Head of caudate nucleus (tissue), 42 donors: ENCODE data around the gene ITIH1.
"Not testable (repeated sequence)": the region's sequence is repeated elsewhere in the genome, so short reads cannot be mapped to it uniquely, and the experiment has no call there.

Experiments
- DNase-seq, 42 donors: peaks; one replicate each; pipeline versions ENCODE4 v3.0.0 to v3.0.0-alpha.2; 2020 to 2021; ENCODE audit warnings: mixed read lengths in 7 of 42
- intact Hi-C: fragments of 100-400 bp; cut with DNase I; formaldehyde crosslinking; loops from one replicate; pipeline ENCODE4 v1.15.0; 2022

The ITIH1 gene

DNA sequence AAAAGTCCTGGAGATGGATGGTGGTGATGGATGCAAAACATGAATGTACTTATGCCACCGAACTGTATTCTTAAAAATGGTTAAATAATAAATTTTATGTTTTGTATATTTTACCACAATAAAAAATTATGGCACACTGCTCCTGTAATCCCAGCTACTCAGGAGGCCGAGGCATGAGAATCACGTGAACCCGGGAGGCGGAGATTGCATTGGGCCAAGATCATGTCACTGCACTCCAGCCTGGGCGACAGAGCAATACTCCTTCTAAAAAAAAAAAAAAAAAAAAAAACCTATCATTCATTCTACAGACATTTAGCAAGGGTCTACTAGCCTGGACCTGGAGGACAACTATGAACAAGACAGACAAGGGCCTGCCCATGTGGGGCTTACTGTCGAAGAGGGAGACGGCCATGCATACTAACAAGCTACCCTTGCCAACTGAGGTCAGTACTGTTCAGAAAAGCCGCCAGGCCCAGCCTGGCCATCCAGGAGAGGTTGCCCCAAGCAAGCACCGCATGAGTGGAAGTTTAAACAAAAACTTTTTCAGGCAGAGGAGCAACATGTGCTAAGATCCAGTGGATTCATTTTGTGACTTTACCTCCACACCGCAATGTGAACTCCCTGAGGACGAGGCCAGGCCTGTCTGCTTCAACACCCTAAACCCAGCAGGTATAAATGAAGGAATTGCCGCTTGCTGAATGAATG is 3.9 kb upstream of the ITIH1 start:
- DNase-seq = peak in 6 of 42 donors; percentile 5 to 41 (median 30)

DNA sequence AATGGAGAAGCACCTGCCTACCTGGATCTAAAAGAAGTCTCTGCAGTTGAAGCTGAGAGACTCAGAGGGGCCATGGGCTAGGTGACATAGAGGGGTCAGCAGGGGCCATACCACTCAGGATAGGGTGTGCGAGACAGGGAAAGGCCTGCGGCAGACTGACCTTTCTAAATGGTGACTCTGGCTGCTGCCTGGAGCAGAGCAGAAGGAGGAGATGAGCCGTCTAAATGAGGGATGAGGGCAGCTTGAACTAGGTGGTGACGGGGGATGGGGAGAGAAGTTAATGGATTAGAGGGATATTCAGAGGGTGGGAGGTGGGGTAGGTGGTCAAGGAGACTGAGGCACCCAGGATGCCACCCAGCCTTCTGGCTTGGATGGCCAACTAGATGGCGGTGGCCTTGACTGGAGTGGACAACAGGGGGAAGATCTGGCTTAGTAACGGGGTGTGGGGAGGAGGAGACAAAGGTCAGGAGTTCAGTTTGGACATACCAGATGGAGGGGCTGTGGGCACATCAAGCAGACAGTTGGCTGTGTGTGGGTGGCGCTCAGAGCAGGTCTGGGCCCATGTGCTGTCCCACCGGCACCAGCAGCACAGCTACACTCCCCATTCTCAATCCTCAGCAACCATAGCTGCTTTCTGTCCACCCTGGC is 3.2 kb upstream of the ITIH1 start:
- peak in 8 of 42 donors; percentile 2 to 13 (median 8) for DNase-seq

More for the DNA sequence above, 3.9 kb upstream of the ITIH1 start:
- intact Hi-C loops = no loop called here

DNA sequence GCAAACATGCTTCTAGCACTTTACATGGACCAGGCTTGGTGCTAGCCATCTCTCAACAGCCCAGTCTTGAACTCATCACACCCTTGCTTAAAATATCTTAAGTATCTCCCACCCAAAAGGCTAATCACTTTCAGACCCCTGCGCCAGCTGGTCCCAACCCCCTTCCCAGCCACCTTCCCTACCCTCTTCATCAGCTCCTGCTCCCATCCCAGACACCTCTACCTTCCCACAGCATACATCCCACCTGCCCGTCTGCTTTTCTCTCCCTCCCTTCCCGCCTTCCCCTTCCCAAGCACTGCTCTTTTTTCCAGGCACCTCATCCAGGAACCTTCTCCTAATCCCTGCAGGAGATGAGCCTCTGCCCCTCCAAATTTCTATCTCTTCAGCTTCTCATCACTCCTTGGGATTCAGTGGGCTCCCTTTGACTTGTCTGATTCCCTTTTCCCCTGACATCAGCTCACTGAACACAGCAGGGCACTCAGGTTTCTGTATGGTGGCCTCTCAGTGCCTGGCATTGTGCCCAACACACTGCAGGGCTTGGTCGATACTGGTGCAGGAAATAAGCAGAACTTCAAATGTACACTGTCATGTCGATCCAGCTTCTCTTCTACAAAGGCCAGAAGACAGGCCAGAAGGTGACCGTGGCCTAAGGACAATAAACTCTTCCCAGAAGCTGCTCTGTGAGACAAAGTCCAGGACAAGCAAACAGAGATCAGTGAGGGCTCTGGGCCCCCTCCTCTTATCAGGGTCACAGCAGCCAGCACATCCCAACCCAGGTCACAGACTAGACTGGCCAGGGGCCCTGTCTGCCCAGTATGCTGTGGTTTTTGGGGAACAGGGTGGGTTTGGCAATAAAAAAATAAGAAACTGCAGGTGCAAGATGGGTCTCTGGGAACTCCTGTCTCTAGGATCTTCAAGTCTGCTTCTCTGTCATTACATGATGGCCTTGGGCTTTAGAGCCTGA is 2.2 kb upstream of the ITIH1 start:
- intact Hi-C loops = no loop called here
- peak in 11 of 42 donors; percentile 2 to 37 (median 24) for DNase-seq

More for the DNA sequence above, 3.2 kb upstream of the ITIH1 start:
- intact Hi-C loops = no loop called here

DNA sequence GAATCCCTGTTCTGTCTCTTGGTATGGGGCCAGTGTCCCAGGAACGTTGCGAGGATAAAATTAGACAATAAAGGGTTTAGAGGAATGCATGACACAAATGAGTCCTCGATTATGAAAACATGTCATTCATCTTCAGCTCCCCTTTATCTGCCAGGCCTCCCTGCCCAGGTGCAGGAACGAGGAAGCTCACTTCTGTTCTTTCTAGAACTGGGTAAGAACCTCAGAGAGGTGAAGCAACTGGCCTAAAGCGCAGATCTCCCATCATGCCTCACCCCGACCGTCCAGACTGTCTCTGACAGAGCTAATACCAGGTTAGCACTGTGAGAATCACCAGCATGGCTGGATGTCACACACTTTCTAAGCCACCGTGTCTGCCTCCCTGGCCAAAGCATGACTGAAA is 1.5 kb upstream of the ITIH1 start:
- DNase-seq = peak in 5 of 42 donors; percentile 9 to 36 (median 20)
- intact Hi-C loops = no loop called here

DNA sequence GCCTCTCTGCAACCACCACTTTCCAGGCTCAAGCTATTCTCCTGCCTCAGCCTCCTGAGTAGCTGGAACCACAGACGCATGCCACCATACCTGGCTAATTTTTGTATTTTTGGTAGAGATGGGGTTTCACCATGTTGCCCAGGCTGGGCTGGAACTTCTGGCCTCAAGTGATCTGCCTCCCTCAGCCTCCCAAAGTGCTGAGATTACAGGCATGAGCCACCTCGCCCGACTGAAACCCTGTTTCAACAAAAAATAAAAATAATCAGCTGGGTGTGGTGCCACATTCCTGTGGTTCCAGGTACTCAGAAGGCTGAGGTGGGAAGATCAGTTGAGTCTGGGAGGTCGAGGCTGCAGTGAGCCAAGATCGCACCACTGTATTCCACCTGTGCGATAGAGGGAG is 913 bp upstream of the ITIH1 start:
- intact Hi-C loops = not testable (repeated sequence)
- DNase-seq = peak in 5 of 42 donors; percentile 4 to 25 (median 18)

DNA sequence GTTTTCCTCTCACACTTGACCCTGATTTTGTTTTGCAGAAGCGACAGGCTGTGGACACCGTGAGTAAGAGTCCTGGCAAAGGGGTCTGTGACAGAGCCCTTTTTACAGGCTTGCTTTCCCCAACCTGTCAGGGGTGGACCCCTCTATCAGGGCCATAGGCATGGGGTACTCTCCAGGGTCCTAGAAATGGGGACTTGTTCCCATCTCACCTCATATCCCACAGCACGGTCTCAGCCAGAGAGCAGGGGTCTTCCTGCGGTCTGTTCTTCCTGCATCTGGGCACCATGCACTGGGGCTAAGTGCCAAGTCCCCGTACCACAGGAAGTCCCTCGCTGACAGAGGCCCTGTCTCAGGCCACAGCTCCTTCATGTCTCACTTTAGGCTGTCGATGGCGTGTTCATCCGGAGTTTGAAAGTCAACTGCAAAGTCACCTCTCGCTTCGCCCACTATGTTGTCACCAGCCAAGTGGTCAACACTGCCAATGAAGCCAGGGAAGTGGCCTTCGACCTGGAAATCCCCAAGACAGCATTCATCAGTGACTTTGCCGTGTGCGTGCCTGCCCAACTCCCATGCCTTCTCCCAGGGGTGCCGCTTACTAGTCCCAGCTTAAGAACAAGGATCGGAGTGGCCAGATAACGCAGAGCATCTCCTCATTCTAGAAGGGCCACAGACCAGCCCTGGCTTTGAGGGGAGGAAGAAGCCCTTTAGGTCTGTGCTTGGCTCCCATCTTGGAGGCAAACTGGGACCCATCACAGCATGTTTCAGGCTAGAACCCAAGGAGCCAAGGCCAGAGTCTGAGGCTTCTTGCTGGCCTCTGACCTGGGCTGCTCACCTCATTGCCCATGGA is 783 bp downstream of the ITIH1 start:
- intact Hi-C loops = no loop called here
- peak in 10 of 42 donors; percentile 1 to 25 (median 8) for DNase-seq

DNA sequence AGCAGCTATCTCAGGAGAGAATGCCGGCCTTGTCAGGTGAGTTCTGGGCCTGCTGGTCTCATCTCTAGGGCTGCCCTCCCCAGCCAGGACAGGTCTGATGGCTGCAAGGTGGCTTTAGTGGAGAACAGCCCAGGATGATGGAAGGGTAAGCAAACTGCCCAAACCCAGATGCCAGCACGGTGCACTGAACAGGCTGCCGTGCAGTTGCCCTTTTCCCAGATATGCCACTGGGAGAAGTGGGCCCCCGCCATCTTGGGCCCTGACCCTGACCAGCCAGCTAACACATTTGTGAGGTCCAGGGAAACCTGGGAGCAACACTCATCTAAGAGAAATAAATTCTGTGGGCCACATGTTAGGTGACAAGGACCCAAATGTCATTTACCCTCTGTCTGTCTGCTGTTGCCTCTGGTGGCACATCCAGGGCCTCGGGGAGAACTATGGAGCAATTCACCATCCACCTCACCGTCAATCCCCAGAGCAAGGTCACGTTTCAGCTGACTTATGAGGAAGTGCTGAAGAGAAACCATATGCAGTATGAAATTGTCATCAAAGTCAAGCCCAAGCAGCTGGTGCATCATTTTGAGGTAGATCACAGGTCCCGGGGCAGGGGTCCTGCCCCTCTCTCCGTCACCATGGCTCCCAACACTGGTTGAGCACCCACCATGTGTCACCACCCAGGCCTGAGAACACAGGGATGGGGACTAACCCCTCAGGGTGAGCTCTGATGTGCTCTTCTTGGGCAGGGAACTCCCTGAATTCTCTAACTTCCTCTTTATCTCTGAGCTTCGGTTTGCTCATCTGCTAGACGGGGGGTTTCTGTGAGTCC is 1.8 kb downstream of the ITIH1 start:
- intact Hi-C loops = no loop called here

DNA sequence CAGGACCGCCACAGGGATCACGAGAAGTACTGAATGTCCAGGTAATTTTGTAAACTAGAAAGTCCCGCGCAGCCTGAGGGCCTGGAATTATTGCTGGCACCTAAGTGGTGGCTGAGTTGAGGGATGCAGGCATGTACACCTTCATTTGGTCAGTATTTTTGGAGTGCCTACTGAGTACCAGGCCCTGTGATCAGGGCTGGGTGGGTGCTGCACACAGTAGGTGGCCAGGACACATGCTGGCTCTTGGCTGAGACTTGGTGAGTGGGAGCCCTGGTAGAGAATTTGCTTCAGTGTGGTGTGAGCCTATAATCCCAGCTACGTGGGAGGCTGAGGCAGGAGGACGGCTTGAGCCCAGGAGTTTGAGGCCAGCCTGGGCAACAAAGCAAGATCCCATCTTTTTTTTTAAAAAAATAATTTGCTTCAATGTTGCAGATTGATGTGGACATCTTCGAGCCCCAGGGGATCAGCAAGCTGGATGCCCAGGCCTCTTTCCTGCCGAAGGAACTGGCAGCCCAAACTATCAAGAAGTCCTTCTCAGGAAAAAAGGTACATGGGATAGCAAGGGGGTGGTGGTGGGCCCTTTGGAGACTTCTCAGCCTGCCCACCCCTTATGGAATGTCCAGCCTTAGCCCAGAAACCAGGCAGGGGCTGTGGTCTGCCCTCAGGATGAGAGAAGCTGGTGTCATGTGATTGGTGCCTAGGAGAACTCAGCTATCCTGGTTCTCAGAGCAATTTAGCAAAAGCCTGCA is 2.6 kb downstream of the ITIH1 start:
- peak in 8 of 42 donors; percentile 2 to 21 (median 6) for DNase-seq
- intact Hi-C loops = no loop called here

More for the DNA sequence above, 1.8 kb downstream of the ITIH1 start:
- DNase-seq = peak in 9 of 42 donors; percentile 1 to 23 (median 5)

DNA sequence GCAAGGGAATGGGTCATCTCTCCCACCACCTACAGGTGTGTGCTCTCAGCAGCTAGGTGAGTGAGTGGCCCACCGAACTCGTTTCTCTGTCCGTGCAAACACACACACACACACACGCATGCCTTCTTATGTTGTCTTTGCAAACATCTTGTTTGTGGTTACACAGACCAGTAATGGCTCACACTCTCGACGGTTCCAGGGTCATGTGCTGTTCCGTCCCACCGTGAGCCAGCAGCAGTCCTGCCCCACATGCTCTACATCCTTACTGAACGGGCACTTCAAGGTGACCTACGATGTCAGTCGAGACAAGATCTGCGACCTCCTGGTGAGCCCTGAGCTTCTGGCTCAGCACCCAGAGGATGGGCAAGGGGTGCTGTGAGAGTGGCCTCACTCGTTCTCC is 4.3 kb downstream of the ITIH1 start:
- DNase-seq = peak in 3 of 42 donors; percentile 2 to 12 (median 4)
- intact Hi-C loops = no loop called here

DNA sequence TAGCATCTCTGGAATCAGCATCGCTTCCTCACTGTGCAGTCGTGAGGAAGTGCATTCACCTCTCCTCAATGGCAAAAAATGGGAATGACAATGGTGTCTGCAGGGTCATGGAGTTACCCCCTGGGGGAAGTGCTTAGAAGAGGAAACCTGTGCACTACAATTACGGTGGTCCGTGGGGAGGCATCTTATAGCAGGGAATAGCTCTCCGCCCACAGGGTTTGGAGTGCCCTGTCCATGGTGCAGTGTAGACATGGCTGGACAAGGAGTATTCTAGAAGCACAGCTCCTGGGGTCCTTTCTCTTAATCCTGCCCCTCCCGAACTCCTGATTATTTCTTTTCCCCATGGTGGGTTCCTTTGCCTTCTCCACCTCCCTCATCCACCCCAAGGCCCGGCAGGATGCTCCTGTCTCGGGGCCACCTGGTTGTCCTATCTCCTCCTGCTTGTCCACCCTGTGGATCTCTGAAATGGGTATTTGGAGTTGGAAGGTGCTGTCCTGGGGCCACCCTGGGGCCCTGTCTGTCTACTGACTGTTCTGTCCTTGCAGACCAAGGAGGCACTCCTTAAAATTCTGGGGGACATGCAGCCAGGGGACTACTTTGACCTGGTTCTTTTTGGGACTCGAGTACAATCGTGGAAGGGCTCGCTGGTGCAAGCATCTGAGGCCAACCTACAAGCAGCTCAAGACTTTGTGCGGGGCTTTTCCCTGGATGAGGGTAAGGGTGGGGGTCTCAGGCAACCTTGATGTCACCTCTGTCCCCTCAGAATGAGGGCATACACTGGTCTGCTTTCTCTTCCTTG is 5.2 kb downstream of the ITIH1 start:
- peak in 2 of 42 donors; percentile 4 to 13 for DNase-seq
- intact Hi-C loops = no loop called here

DNA sequence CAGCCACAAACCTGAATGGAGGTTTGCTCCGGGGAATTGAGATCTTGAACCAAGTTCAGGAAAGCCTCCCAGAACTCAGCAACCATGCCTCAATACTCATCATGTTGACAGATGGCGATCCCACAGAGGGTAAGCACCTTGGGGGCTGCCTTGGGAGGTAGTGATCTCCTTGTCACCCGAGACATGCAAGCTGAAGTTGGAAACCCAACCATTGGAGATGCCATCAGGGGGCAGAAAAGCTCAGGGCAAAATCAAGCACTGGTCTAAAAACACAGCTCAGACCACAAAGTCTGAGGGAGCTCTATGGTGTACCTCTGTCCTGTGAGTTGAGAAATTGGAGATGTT is 5.8 kb downstream of the ITIH1 start:
- intact Hi-C loops = no loop called here
- no peak for DNase-seq

DNA sequence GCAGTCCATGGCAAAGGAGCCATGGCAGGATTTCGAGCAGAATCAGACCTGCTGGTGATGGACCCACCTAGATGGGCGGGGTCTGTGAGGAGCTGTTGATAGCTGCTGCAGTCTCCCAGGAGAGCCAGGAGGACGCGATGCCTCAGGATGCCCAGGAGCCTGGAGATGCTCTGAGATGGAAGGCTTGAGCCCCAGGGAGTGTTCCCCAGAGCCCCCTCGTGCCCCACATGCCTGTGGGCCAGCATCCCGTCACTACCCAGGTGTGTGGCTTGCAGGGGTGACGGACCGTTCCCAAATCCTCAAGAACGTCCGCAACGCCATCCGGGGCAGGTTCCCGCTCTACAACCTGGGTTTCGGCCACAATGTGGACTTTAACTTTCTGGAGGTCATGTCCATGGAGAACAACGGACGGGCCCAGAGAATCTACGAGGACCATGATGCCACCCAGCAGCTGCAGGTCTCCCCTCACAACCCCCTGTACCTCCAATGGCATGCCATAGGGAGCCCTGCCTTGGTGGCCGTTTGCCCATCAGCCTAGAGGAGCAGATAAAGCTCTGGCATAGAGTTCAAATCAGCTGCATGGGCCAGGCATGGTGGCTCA is 6.7 kb downstream of the ITIH1 start:
- DNase-seq = no peak
- intact Hi-C loops = no loop called here

DNA sequence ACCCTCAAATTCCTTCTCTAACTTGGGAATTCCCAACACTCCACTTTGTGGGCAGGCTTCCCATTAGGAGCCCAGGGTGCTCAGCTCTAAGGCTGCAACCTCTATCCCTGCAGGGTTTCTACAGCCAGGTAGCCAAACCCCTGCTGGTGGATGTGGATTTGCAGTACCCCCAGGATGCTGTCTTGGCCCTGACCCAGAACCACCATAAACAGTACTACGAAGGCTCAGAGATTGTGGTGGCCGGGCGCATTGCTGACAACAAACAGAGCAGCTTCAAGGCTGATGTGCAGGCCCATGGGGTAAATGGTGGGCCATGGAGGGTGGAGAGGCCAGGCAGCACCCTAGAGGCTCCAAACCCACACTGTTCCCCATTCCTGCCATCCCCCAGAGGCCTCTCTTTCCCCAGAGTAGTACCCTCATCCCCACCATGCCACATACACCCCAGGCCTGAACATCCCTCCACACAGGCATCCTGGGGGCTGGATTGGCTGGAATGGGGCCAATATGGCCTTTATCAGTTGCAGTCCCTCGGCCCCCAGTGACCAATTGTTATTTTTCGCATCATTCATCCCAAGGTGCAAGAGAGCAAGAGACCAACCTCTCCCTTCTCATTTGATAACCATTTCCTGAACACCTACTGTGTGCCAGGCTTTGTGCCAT is 7.7 kb downstream of the ITIH1 start:
- intact Hi-C loops = no loop called here
- no peak for DNase-seq

DNA sequence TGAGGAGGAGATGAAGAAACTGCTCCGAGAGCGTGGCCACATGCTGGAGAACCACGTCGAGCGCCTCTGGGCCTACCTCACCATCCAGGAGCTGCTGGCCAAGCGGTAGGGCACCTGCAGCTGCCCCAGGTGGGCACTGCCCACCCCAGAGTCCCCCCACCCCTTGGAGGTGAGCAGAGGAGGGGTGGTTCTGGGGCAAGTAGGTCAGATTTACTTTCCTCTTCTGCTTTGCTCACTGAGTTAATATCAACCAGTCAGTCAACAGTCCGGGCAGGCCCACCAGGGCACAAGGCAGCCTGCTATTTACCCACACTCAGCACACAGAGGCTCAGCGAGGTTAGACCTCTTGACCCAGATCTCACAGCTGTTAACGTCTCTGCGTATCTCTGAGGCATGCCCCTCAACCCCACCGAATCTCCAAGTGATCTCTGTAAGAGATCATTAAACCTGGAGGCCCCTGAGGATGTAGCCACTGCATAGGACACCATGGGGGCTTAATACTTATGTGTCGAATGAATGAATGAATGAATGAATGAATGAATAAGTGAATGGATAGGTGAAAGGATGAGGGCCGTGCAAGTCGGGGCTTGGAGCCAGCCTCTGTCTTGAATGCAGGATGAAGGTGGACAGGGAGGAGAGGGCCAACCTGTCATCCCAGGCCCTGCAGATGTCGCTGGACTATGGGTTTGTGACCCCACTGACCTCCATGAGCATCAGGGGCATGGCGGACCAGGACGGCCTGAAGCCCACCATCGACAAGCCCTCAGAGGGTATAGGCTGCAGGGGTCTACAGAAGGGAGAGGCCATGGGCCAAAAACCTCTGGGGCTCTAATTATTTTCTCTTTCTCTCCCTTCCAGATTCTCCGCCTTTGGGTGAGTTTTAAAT is 9.2 kb downstream of the ITIH1 start:
- intact Hi-C loops = no loop called here
- no peak for DNase-seq
